Measurements from ENCODE around the gene FIGN. TPM values are rescaled to one million over a fixed set of nuclear protein-coding genes. Genes with fewer than 3 reads are reported as not detected.
A peak's percentile ranks its signal among the peaks of the same experiment; 100 is the strongest.

FIGN gene
- total RNA-seq, 1 experiment from 2014 or later = 14.6 TPM

- peak overlapping the region; percentile 52 for H3K23ac ChIP-seq (ENCODE audit: insufficient read length, low read depth, low read length)
- no peak overlapping the region for H3K4me2 ChIP-seq (ENCODE audit: insufficient read depth, insufficient read length, low read length)
- H4K91ac ChIP-seq (ENCODE audit: insufficient read length, low read depth, low read length) = no peak overlapping the region
- no peak overlapping the region for H2AK5ac ChIP-seq (ENCODE audit: insufficient read length, low read length)
- no peak overlapping the region for H3K56ac ChIP-seq (ENCODE audit: insufficient read length, low read depth, low read length)
- H3K9me3 Mint-ChIP-seq = no peaks in the 10 kb centered on the region
- H2BK5ac ChIP-seq (ENCODE audit: insufficient read length, low read length) = no peak overlapping the region
- H3K27me3 ChIP-seq (ENCODE audit: insufficient read depth, low read length) = no peaks in the 10 kb centered on the region
- no peak overlapping the region for H3K4me3 Mint-ChIP-seq
- no peak overlapping the region for H3T11ph ChIP-seq (ENCODE audit: low read length)
- H3K27me3 Mint-ChIP-seq (ENCODE audit: low read depth) = no peaks in the 10 kb centered on the region
- peaks cover 30 to 40% of the 10 kb centered on the region in 2 experiments for H3K4me1 Mint-ChIP-seq
- no peaks in the 10 kb centered on the region for H3K9me3 ChIP-seq (ENCODE audit: control insufficient read depth, low read depth, low read length)
- H3K23me2 ChIP-seq (ENCODE audit: insufficient read length, low read depth, low read length, poor library complexity, severe bottlenecking) = no peaks in the 10 kb centered on the region
- no peak overlapping the region for H3K18ac ChIP-seq (ENCODE audit: insufficient read length, low read depth, low read length)
- H3K27ac ChIP-seq (ENCODE audit: insufficient read length, low read depth, low read length) = no peak overlapping the region
- no peak overlapping the region for H2AFZ ChIP-seq (ENCODE audit: low read length)
- no peaks in the 10 kb centered on the region for H3K79me2 ChIP-seq (ENCODE audit: insufficient read depth, low read length)
- H3K4me1 ChIP-seq (ENCODE audit: insufficient read depth, low read length) = peaks cover 3% of the 10 kb centered on the region
- H4K5ac ChIP-seq (ENCODE audit: insufficient read length, low read depth, low read length) = no peak overlapping the region
- H2BK12ac ChIP-seq (ENCODE audit: insufficient read length, low read depth, low read length) = no peak overlapping the region
- no CpG with 5 or more reads among the region's 1 CpG for WGBS (ENCODE audit: extremely low coverage, insufficient read length, low lambda C conversion rate)
- H3K79me1 ChIP-seq (ENCODE audit: insufficient read depth, low read depth, low read length, poor library complexity, severe bottlenecking) = no peaks in the 10 kb centered on the region
- no peak overlapping the region for H2BK15ac ChIP-seq (ENCODE audit: low read depth, low read length)
- H3K27ac Mint-ChIP-seq = no peak overlapping the region
- no peak overlapping the region for H2BK20ac ChIP-seq (ENCODE audit: low read depth, low read length, poor library complexity, severe bottlenecking)
- no peak overlapping the region for H4K8ac ChIP-seq (replicated peaks; ENCODE audit: insufficient read length, low read depth, low read length)
- no peak overlapping the region for H3K9ac ChIP-seq (ENCODE audit: extremely low read depth, insufficient read length, low read length)
- H4K20me1 ChIP-seq (ENCODE audit: control insufficient read depth, insufficient read depth, insufficient read length) = no peaks in the 10 kb centered on the region
- no peak for TF ChIP-seq CTCF (conservative IDR thresholded peaks at IDR 0.05)
- no peak overlapping the region for H3K14ac ChIP-seq (ENCODE audit: insufficient read depth, low read length)
- DNase-seq = no peak
- no peak overlapping the region for H3K4ac ChIP-seq (ENCODE audit: low read depth, low read length)
- H2BK120ac ChIP-seq (ENCODE audit: low read depth, low read length, poor library complexity, severe bottlenecking) = no peak overlapping the region
- H3K36me3 Mint-ChIP-seq (ENCODE audit: insufficient read depth in 1 of 3, low read depth in 3 of 3) = no peaks in the 10 kb centered on the region
Measured at GRCh38 chr2:163641986-163642385, 93.8 kb downstream of the FIGN start.

All from H9 (cell line).